Mesenteric fat pad (tissue), 1 donor: ENCODE results near the gene MZF1. TPM values are rescaled to one million over a fixed set of nuclear protein-coding genes. Genes with fewer than 3 reads are reported as not detected.

ENCODE experiments used
- DNase-seq: peaks from one replicate; pipeline ENCODE4 v3.0.0-alpha.2; 2020; ENCODE audit warnings: low spot score
- total RNA-seq: library from RNA; stranded (reverse); fragmentation: NEBNext Ultra II Directional; extraction: Animal tissue kit (Norgen Biotek cat#: 25700); gene quantifications from one replicate; pipeline ENCODE4 v1.2.1, GENCODE V29; 2021
- donor health status: DM: yes; HTN: yes; CAD: no.

The MZF1 gene
- total RNA-seq, 1 donor from 2014 or later: 16.2 TPM

- DNase-seq: no peak
Measured at GRCh38 chr19:58570770-58571574, 2.2 kb downstream of the MZF1 start.

- no peak for DNase-seq
Measured at GRCh38 chr19:58569943-58570670, 3.0 kb downstream of the MZF1 start.

GRCh38 chr19:58569191-58569942, 3.8 kb downstream of the MZF1 start:
- DNase-seq: no peak

- DNase-seq: no peak
Measured at GRCh38 chr19:58568453-58569130, 4.5 kb downstream of the MZF1 start.

GRCh38 chr19:58566989-58567388, 6.1 kb downstream of the MZF1 start:
- DNase-seq: no peak

- no peak for DNase-seq
Measured at GRCh38 chr19:58563823-58564222, 9.3 kb downstream of the MZF1 start.

- no peak for DNase-seq
Measured at GRCh38 chr19:58563034-58563573, 10.0 kb downstream of the MZF1 start.

- DNase-seq: no peak
Measured at GRCh38 chr19:58562122-58563033, 10.8 kb downstream of the MZF1 start.

- no peak for DNase-seq
Measured at GRCh38 chr19:58561373-58562121, 11.6 kb downstream of the MZF1 start.

- DNase-seq: no peak
Measured at GRCh38 chr19:58560921-58561320, 12.2 kb downstream of the MZF1 start.

GRCh38 chr19:58560007-58560887, 12.9 kb downstream of the MZF1 start:
- no peak for DNase-seq

GRCh38 chr19:58559275-58560006, 13.7 kb downstream of the MZF1 start:
- peak; percentile 97 for DNase-seq

- DNase-seq: peak; percentile 100
Measured at GRCh38 chr19:58558623-58559274, 14.4 kb downstream of the MZF1 start.

- DNase-seq: no peak
Measured at GRCh38 chr19:58558066-58558622, 15.0 kb downstream of the MZF1 start, which contains the start of gene UBE2M. UBE2M (minus strand) TSS chr19:58558611; CDS start chr19:58558381, 230 bp downstream.

- no peak for DNase-seq
Measured at GRCh38 chr19:58557221-58558065, 15.7 kb downstream of the MZF1 start.
